Measurements from ENCODE around the gene ARHGAP31.

ARHGAP31 gene

GRCh38 chr3:119409844-119410243, 115.7 kb downstream of the ARHGAP31 start:
- no peak for DNase-seq
- intact Hi-C loops (cut with DNase I), result no loop called here

- DNase-seq, result peak in 1 of 42 donors; percentile 8
- intact Hi-C loops (cut with DNase I), result no loop called here
Measured at GRCh38 chr3:119413603-119414280, 119.6 kb downstream of the ARHGAP31 start.

- DNase-seq, result no peak
- intact Hi-C loops (cut with DNase I), result no loop called here
Measured at GRCh38 chr3:119416873-119417272, 122.7 kb downstream of the ARHGAP31 start.

- intact Hi-C loops (cut with DNase I), result no loop called here
- no peak for DNase-seq
Measured at GRCh38 chr3:119417771-119418512, 123.8 kb downstream of the ARHGAP31 start.

GRCh38 chr3:119418641-119419040, 124.5 kb downstream of the ARHGAP31 start:
- no peak for DNase-seq
- intact Hi-C loops (cut with DNase I), result no loop called here

GRCh38 chr3:119420196-119420595, 126.0 kb downstream of the ARHGAP31 start:
- DNase-seq, result no peak
- intact Hi-C loops (cut with DNase I), result no loop called here

GRCh38 chr3:119427669-119428068, 133.5 kb downstream of the ARHGAP31 start:
- no peak for DNase-seq
- intact Hi-C loops (cut with DNase I), result no loop called here

- DNase-seq, result no peak
- intact Hi-C loops (cut with DNase I), result no loop called here
Measured at GRCh38 chr3:119428538-119428937, 134.4 kb downstream of the ARHGAP31 start.

- DNase-seq, result no peak
- intact Hi-C loops (cut with DNase I), result no loop called here
Measured at GRCh38 chr3:119433613-119434325, 139.6 kb downstream of the ARHGAP31 start.

- intact Hi-C loops (cut with DNase I), result no loop called here
- DNase-seq, result no peak
Measured at GRCh38 chr3:119434703-119435102, 140.5 kb downstream of the ARHGAP31 start.

- intact Hi-C loops (cut with DNase I), result no loop called here
- no peak for DNase-seq
Measured at GRCh38 chr3:119436977-119437376, 142.8 kb downstream of the ARHGAP31 start.

- intact Hi-C loops (cut with DNase I), result no loop called here
- no peak for DNase-seq
Measured at GRCh38 chr3:119437691-119438258, 143.6 kb downstream of the ARHGAP31 start.

- intact Hi-C loops (cut with DNase I), result no loop called here
- no peak for DNase-seq
Measured at GRCh38 chr3:119443179-119443578, 149.0 kb downstream of the ARHGAP31 start.

GRCh38 chr3:119444590-119444989, 150.4 kb downstream of the ARHGAP31 start:
- DNase-seq, result no peak
- intact Hi-C loops (cut with DNase I), result no loop called here

GRCh38 chr3:119453822-119454221, 159.6 kb downstream of the ARHGAP31 start:
- no peak for DNase-seq
- intact Hi-C loops (cut with DNase I), result no loop called here

- no peak for DNase-seq
- intact Hi-C loops (cut with DNase I), result no loop called here
Measured at GRCh38 chr3:119456469-119456868, 162.3 kb downstream of the ARHGAP31 start.

GRCh38 chr3:119457246-119457645, 163.1 kb downstream of the ARHGAP31 start:
- intact Hi-C loops (cut with DNase I), result no loop called here
- peak in 1 of 42 donors; percentile 29 for DNase-seq

- DNase-seq, result peak; percentile 97 to 100 (median 99)
Measured at GRCh38 chr3:119463171-119464169, 169.3 kb downstream of the ARHGAP31 start, which contains the start of gene TMEM39A. TMEM39A (minus strand) TSS chr3:119463615; CDS start chr3:119462074, 1,541 bp downstream.

More at GRCh38 chr3:119463171-119464169, 169.3 kb downstream of the ARHGAP31 start, which contains the start of gene TMEM39A:
- intact Hi-C loops (cut with DNase I), result loop anchor here (2.0 to 10.0 kb wide), 3 partner anchors 35 to 631 kb away; partner anchors contain the start of genes COX17, GSK3B and TIMMDC1

Measured in head of caudate nucleus (tissue), 42 donors.